GM18909 (cell line): Measurements from ENCODE around the gene SEZ6.

ENCODE experiments used
- ATAC-seq: cut with Tn5 transposase; IDR thresholded peaks from one replicate; pipeline ENCODE4 v1.9.1; 2021; ENCODE audit warnings: mild to moderate bottlenecking; ENCODE audit not compliant: unreplicated experiment, poor library complexity

Gene SEZ6

DNA sequence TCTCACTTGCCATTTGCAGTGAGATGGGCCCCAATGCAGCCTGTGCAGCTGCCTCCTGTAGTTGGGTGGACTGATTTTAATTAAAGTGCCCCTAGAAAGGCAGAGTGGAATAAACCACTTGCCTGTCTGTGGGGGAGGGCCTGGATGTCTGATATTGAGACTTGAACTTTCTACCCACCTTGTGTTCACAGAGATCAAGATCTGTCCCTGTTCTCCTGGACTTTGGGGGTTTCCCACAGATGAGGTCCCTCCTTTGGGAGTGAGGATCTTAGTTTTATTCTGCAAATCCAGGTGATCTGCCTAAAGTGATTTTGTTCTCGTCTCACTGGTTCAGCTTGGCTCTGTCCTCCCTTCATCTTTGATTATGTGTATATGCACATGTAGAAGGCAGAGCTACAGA lies 95.3 kb downstream of the SEZ6 start:
- no peak for ATAC-seq

DNA sequence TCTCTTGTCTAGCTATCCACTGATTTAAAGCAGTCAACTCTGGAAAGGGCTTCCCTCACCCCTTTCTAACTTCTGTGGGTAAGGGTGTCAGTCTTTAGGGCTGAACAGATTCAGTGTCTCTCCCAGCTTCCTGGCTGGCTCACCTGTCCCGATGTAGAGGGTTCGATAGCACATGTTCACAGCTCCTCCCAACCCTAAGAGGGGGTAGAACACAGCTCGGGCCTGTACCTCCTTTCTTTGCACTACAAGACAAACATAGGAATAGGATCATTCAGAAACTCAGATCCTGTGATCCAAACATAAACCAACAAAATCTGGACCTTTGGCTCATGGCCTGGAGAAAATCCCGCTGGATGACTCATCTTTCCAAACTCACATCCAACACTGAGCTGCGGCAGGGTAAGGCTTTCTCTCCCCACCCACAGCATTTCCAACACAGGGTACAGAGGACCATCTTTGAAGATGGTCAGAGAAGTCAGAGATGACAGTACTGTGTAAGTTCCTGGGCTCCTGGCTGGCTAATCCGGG lies 97.1 kb downstream of the SEZ6 start:
- no peak for ATAC-seq

DNA sequence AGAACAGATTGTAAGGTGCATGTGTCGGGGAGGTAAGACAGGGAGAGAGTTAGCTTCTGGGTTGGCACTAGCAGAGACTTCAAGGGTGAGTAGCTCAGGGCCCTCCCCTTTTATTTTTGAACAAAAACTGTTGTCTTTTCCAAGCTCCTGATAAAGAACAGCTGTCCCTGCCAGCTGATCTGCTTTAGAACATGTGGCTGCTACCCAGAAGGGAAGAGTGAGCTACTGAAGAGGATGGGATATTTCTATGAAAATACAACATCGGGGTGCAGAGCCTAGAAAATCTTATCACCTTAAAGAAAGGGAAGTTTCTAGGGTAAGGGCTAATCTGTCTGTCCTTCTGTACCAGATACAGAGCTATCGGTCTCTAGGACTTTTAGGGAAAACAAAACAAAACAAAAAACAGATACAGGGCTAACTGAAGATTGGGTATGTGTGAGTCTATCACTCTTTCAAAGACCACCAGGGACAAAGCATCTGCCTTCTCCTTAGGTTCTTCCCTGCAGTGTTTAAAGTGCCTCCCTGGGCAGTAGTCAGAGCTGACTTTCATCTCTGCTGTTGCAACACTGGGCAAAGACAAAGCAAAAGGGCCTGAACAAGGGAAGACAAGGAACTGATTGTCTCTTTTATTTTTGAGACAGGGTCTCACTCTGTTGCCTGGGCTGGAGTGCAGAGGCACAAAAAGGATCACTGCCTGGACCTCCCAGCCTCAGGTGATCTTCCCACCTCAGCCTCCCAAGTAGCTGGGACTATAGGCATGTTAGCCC lies 97.9 kb downstream of the SEZ6 start:
- no peak for ATAC-seq

DNA sequence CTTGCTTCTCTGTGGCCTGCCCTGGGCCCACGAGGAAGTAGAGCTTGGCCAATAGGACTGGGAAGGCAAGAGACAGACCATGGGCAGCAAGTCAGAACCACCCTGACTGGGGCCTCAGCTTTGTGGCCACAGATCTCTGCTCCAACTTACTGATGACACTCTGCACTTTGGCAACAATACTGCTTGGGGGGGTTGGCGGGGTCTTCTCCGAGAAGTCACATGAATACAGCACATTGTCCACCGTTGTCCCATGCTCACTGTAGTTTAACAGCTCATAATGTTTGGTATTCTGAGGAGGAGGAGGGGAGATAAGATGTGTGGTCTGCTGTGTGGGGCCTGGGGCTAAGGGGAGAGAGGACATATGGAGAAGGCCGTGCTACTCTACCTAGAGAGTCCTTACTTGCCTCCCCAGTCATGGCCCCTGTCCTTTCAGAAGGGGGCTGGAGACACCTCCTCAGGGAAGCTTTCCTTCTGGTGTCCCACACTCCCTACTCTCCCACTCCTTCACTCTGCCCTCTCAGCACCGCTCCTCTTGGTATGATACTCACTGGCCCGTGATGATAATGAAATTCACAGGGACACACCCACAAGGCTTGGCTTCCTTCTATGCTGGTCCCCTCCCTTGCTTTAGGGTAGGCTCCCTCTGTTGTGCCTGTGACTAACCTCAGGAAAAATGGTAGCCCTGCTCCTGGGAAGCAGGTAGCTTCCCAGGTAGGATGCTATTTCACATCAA lies 99.0 kb downstream of the SEZ6 start:
- no peak for ATAC-seq

DNA sequence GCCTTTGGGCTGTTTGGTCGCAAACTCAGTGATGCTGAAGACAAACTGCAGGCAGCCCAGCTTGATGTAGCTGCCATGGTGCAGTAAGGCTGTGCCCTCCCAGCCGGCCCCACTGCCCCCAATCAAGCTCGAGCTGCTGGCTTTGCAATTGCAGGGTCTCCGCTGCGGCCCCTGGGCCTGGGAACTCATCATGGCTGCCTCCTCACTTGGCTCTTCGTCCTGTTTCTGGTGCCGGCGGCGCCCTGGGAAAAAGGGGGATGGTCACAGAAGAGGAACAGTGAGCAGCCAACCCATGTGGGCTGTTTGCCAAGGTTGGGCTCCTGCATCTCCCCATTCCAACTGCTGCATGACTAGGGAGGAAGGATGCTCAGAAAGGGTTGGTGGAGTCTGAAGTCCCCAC lies 99.6 kb downstream of the SEZ6 start:
- no peak for ATAC-seq
